CD4-positive, alpha-beta T cell (primary cell): Measurements from ENCODE around the gene KRTAP1-5. TPM values are rescaled to one million over a fixed set of nuclear protein-coding genes. Genes with fewer than 3 reads are reported as not detected.

ENCODE experiments used
- ATAC-seq: fragments of 200-7000 bp; cut with Tn5 transposase; one replicate; pipeline ENCODE4 v1.10.0; 2022; ENCODE audit warnings: mild to moderate bottlenecking; ENCODE audit not compliant: poor library complexity
- CTCF ChIA-PET: fragments of 350-600 bp; sonication (Branson Sonifier 250); formaldehyde crosslinking; loops from one replicate; lab custom pipeline; 2021; ENCODE audit warnings: antibody characterized with exemption, inconsistent platforms; lab: Charles Lee
- POLR2A ChIA-PET: fragments of 350-600 bp; sonication (Branson Sonifier 250); formaldehyde crosslinking; loops from one replicate; lab custom pipeline; 2021; ENCODE audit warnings: antibody characterized with exemption, inconsistent platforms; lab: Charles Lee
- DNase-seq, 14 experiments: peaks; one replicate each; pipeline ENCODE4 v3.0.0-alpha.2; 2013 to 2020; ENCODE audit warnings: mixed read lengths in 2 of 14
- H3K27ac ChIP-seq, 2 donors: one replicate each; pipeline versions ENCODE4 v1.5.1 to v1.7.0; 2013; ENCODE audit warnings: low read length in 2 of 2, low read depth in 1 of 2, mild to moderate bottlenecking in 1 of 2
- H3K27me3 ChIP-seq, 2 experiments: 1 replicate in 1 of 2; 2 replicates in 1 of 2; pipeline versions ENCODE4 v1.6.1 to v1.7.0; 2013; ENCODE audit warnings: low read length in 2 of 2, control low read depth in 1 of 2, mild to moderate bottlenecking in 1 of 2, moderate library complexity in 1 of 2; ENCODE audit not compliant: insufficient read depth in 2 of 2, control insufficient read depth in 1 of 2
- H3K36me3 ChIP-seq: one replicate; pipeline ENCODE4 v1.6.1; 2013; ENCODE audit warnings: low read length, control low read depth; ENCODE audit not compliant: insufficient read depth
- H3K4me1 ChIP-seq: one replicate; pipeline ENCODE4 v1.6.1; 2013; ENCODE audit warnings: low read length, control low read depth; ENCODE audit not compliant: insufficient read depth
- H3K4me3 ChIP-seq: one replicate; pipeline ENCODE4 v1.5.1; 2013; ENCODE audit warnings: mild to moderate bottlenecking, low read length, moderate library complexity
- H3K9me3 ChIP-seq, 2 experiments: 1 replicate in 1 of 2; 2 replicates in 1 of 2; pipeline versions ENCODE4 v1.6.1 to v1.7.0; 2013; ENCODE audit warnings: low read length in 2 of 2, mild to moderate bottlenecking in 2 of 2, control low read depth in 1 of 2, moderate library complexity in 1 of 2; ENCODE audit not compliant: control insufficient read depth in 1 of 2, insufficient read depth in 1 of 2
- H3K27ac Mint-ChIP-seq: one replicate; pipeline ENCODE4 v1.8.0; 2020; ENCODE audit warnings: mixed read lengths
- H3K27me3 Mint-ChIP-seq: one replicate; pipeline ENCODE4 v1.8.0; 2021; ENCODE audit warnings: mixed read lengths
- H3K36me3 Mint-ChIP-seq: one replicate; pipeline ENCODE4 v1.8.0; 2021; ENCODE audit warnings: low read depth, mixed read lengths
- H3K4me1 Mint-ChIP-seq: one replicate; pipeline ENCODE4 v1.8.0; 2021; ENCODE audit warnings: low read depth, mixed read lengths
- H3K4me3 Mint-ChIP-seq: one replicate; pipeline ENCODE4 v1.8.0; 2020; ENCODE audit warnings: mild to moderate bottlenecking, mixed read lengths
- H3K9me3 Mint-ChIP-seq: one replicate; pipeline ENCODE4 v1.8.0; 2020; ENCODE audit warnings: mixed read lengths
- intact Hi-C, 2 experiments: fragments of 100-400 bp; cut with DNase I in 1 of 2; cut with micrococcal nuclease in 1 of 2; formaldehyde crosslinking; loops; one replicate each; pipeline versions ENCODE4 v1.15.1 to v1.9.0; 2023 to 2025; cut with DNase I, micrococcal nuclease
- total RNA-seq, 174 experiments: library from RNA in 2 of 174; stranded (reverse) in 2 of 174; gene quantifications; one replicate each; pipeline ENCODE4 v1.2.3 and lab custom pipeline; 2021 to 2026
- TF ChIP-seq, protein P1 (sequence below): fragments of 200-600 bp; IDR thresholded peaks from one replicate; pipeline ENCODE4 v1.8.0; 2022; ENCODE audit warnings: antibody characterized with exemption, mild to moderate bottlenecking

KRTAP1-5 gene
- total RNA-seq, 2 experiments from 2014 or later, result not detected

GRCh38 chr17:40993084-40993483 lies 33.9 kb downstream of the KRTAP1-5 start:
- Histone ChIP-seq H3K9me3 (no peaks in the 10 kb centered on the region), H3K27ac (no peak overlapping the region), H3K4me3 (no peak overlapping the region), H3K36me3 (no peaks in the 10 kb centered on the region), H3K4me1 (no peaks in the 10 kb centered on the region), H3K27me3 (peaks cover 12 to 28% of the 10 kb centered on the region in 2 experiments)
- ChIA-PET POLR2A (no interaction called here), CTCF (interaction anchor here (0.6 kb wide), 1 partner anchor 203 kb away, joined by 3 read pairs; no protein-coding TSS in a partner anchor)
- Mint-ChIP-seq H3K27me3 (peaks cover 62% of the 10 kb centered on the region), H3K4me1 (no peaks in the 10 kb centered on the region), H3K36me3 (no peaks in the 10 kb centered on the region), H3K4me3 (no peak overlapping the region), H3K9me3 (no peaks in the 10 kb centered on the region), H3K27ac (no peak overlapping the region)
- TF ChIP-seq, protein P1, sequence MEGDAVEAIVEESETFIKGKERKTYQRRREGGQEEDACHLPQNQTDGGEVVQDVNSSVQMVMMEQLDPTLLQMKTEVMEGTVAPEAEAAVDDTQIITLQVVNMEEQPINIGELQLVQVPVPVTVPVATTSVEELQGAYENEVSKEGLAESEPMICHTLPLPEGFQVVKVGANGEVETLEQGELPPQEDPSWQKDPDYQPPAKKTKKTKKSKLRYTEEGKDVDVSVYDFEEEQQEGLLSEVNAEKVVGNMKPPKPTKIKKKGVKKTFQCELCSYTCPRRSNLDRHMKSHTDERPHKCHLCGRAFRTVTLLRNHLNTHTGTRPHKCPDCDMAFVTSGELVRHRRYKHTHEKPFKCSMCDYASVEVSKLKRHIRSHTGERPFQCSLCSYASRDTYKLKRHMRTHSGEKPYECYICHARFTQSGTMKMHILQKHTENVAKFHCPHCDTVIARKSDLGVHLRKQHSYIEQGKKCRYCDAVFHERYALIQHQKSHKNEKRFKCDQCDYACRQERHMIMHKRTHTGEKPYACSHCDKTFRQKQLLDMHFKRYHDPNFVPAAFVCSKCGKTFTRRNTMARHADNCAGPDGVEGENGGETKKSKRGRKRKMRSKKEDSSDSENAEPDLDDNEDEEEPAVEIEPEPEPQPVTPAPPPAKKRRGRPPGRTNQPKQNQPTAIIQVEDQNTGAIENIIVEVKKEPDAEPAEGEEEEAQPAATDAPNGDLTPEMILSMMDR, result no peak
- no peak for DNase-seq
- intact Hi-C loops, result no loop called here
- ATAC-seq, result no peak

DNA sequence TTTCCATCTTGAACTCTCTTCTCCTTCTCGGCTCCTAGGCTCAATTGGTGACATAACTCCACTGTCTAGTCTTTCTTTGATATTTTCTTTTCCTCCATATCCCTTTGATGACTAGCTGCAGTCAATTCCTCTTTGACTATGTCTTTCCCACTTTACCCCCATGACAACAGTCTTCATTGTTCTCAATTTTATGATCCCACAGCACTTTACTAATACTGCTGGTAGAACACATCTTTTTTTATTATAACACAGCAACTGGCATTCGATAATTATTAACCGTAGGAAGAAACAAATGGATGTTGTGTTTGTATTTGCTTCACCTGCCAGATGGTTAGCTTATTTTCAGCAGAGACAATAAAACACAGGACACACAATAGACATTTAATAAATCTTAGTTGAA lies 34.3 kb downstream of the KRTAP1-5 start:
- ChIA-PET CTCF (no interaction called here), POLR2A (no interaction called here)
- H3K36me3 ChIP-seq, result no peaks in the 10 kb centered on the region
- no peaks in the 10 kb centered on the region for H3K4me1 ChIP-seq
- Mint-ChIP-seq H3K27me3 (peaks cover 57% of the 10 kb centered on the region), H3K36me3 (no peaks in the 10 kb centered on the region), H3K9me3 (no peaks in the 10 kb centered on the region), H3K27ac (no peak overlapping the region), H3K4me1 (no peaks in the 10 kb centered on the region), H3K4me3 (no peak overlapping the region)
- TF ChIP-seq, protein P1, result no peak
- intact Hi-C loops, result no loop called here
- no peak overlapping the region for H3K27ac ChIP-seq
- no peak for DNase-seq
- peaks cover 10 to 28% of the 10 kb centered on the region in 2 experiments for H3K27me3 ChIP-seq
- ATAC-seq, result no peak
- no peaks in the 10 kb centered on the region for H3K9me3 ChIP-seq
- no peak overlapping the region for H3K4me3 ChIP-seq

DNA sequence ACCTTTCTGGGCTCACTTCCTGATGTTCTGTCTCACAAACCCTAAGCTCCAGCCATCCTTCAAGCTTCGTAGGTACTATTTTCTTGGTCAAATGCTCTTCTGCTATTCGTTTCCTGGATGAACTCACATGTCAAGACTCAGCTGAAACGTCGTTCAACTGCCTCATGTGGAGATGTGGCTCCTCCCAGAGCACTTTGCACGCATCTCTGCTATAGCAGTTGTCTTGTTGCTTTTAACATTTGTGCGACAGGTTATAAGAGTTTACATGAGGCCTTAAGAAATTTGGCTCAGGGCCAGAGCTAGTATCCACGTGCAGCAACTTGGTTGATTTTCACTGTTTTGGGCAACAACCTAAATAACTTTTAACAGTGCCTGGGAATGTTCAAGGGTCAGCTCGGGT lies 40.1 kb downstream of the KRTAP1-5 start:
- H3K9me3 Mint-ChIP-seq, result no peaks in the 10 kb centered on the region
- Histone ChIP-seq H3K9me3 (no peaks in the 10 kb centered on the region), H3K27ac (no peak overlapping the region), H3K4me1 (no peaks in the 10 kb centered on the region), H3K27me3 (peaks cover 0 to 14% of the 10 kb centered on the region in 2 experiments), H3K36me3 (no peaks in the 10 kb centered on the region), H3K4me3 (no peak overlapping the region)
- CTCF ChIA-PET, result no interaction called here
- intact Hi-C loops, result no loop called here
- ATAC-seq, result no peak
- no peaks in the 10 kb centered on the region for H3K36me3 Mint-ChIP-seq
- no peak overlapping the region for H3K27ac Mint-ChIP-seq
- no peak for DNase-seq
- no peak overlapping the region for H3K4me3 Mint-ChIP-seq
- TF ChIP-seq, protein P1, result no peak
- peaks cover 20% of the 10 kb centered on the region for H3K27me3 Mint-ChIP-seq
- no peaks in the 10 kb centered on the region for H3K4me1 Mint-ChIP-seq
- POLR2A ChIA-PET, result no interaction called here
